ENCODE results near the gene CDH9.
"Not testable (repeated sequence)": the region's sequence is repeated elsewhere in the genome, so short reads cannot be mapped to it uniquely, and the experiment has no call there.

CDH9 gene

DNA sequence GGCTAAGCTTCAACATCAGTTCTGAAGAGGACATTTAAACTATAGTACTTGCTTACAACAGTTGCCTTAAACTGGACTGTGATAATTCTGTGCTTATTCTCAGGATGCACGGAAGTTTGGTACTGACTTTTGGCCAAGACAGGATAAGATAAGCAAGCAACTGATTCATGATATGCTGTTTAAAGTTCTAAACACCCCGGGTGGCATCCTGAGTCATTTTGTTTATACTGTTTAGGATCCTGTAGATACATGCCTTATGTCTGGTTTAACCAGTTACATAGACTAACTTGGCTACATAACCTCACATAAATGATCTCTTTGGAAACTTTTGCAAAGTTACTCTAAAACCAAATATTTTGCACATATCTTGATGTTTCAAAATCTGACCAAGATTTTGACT lies 95.9 kb downstream of the CDH9 start:
- no peak for DNase-seq

DNA sequence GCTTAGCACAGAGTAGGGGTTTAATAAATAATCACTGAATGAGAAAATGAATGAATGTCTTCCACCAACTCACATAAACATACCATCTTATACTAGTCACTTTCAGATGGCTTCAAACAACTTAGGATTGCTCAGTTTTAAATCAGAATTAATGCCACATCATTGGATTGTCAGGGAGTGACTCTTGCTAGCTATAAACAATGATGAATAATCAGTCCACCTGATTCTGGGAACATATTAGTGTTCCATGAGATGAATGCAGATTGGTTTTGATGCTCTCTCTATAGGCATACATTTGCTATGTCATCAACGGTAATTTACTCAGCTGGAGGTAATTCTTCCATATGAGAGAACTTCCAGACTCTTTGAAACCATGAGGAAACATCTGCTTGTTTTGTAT lies 97.4 kb downstream of the CDH9 start:
- no peak for DNase-seq

DNA sequence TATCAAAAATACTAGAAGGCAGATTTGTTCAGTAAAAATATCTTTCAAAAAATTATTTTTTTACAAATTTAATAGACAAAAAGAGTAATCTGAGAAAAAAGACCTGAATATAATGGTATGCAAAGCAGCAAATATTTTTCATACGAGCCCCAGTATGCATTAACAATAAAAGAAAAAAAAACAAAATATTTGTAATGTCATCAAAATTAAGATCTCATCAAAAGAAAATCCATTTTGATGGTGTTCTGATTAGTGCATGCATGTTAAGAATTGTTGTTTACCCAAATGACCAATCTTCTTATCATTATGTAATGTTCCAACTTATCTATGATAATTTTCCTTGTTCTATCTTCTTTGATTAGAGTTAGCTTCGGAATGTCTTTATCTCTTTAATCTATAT lies 106.1 kb downstream of the CDH9 start:
- no peak for DNase-seq

DNA sequence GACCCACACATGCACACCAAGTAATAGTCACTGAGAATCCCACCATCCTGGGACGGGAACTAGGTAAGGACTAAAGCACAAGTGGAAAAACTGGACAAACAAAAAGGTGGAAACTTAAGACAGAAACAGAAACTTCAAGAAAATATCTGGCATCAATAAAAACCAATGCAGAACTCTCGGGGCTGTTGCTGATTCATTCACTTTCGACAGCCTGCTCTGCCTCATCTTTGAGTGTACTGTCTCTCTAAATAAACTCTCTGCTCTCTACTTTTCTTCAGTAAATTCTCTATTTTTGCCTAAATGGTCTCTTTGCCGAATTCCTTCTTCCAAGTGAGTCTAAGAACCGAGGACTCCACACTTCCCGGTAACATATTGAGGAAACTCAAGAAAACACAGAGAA lies 116.9 kb downstream of the CDH9 start:
- no peak for DNase-seq

DNA sequence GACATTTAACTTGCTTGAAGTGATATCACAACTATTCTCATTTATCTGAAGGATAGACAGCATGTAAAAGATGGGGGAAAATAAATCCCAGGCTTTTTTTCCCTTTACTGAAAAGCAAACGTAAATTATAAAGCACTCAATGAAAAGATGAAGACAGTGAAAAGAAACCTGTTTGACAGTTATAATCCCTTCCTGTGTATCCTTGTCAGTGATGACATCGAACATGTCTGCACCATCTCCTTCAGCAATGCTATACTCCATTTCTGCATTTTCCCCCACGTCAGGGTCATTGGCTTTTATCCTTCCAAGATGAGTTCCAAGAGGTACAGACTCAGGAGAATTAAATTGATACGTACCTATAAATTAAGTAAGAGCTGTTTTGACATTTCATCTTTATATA lies 134.9 kb downstream of the CDH9 start:
- DNase-seq, result no peak

DNA sequence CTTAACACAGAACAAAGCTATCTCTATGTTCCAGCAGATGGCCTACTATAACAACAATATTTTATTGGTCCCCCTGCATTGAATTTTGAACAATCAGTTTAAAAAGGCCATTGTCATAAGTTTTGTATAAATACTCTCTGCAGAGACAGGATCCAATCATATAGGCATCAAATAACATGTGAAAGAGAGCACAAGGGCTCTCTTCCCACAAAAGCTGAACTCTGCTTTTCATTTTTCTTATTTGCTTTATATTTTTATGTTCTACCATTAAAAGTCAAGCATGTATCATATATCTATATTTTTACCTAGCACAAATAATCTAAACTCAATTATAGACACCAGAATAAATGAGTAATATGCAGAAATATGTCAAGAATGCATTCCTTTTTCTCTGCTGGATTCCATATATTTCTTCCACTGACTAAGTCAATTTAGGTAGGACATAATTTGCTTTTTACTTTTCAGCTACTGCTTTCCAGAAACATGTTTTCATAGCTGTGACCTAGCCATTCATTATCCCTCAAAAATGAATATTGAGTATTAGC lies 143.6 kb downstream of the CDH9 start:
- DNase-seq, result no peak

DNA sequence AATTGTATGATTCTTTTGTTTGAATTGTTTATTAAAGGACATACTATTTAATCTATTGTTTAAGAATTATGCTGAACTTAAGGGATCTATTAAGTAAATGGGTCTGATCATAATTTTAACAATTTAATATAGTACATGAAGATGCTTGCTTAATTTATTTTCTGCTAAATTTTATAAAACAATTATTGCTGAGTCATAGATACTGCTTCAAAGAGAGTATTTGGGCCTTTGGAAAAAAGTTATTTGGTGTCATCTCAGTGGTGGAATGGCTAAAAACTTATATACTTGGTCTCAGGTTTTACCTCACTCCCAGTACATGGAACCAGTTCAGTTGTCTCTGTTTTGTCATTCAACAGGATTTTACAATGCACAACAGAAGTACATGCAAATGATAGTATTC lies 145.3 kb downstream of the CDH9 start:
- no peak for DNase-seq

DNA sequence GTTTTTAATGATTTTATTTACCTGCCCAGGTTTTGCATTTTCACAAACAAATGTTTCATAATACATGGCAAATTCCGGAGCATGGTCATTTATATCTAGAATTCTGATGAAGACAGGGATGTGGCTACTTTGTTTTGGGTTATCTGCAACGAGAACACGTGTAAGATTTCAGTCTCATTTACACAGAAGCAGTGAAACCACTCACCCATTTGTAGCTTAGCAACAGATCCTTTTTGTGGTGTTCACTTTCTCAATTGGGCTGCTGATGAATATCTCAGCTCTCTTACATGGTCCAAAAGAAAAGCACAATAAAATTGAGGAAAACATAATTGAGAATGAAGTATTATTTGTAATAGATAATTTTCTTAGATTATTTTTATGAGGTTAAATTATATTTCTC lies 148.6 kb downstream of the CDH9 start:
- DNase-seq, result no peak

DNA sequence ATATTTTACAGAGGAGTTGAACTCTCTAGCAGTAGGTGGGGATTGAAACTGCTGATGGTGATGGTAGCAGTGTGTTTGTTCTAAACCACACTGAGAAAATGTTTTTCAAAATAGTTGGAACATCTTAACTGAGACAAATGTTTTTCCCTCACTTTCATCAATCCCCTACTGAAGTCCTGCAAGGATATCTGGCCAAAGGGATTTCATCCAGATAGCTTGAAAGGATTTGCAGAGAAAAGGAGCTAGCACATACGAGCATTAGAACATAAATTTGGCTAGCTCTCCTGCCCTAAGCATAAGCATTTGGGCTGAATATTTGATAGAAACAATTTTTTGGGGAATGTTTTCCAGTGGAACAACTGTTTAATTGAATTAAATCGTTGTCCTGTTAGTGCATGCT lies 153.9 kb downstream of the CDH9 start:
- no peak for DNase-seq

DNA sequence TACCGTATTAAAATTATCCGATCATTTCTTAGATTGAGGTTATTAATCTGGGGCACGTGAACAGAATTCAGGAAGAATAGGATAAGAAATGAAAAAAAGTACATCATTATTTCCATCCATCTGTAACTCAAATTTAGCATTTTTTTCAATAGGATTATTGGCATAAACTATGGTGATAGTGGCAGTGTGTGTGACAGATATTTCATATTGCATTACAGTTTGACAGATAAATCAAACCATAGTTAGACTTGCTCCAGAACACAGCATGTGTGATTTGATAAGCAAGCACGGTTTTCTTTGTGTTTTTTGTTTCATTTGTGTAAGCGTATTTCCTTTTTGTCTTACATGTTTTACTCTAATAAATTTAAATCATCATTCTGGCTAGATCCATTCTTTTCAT lies 155.0 kb downstream of the CDH9 start:
- no peak for DNase-seq

DNA sequence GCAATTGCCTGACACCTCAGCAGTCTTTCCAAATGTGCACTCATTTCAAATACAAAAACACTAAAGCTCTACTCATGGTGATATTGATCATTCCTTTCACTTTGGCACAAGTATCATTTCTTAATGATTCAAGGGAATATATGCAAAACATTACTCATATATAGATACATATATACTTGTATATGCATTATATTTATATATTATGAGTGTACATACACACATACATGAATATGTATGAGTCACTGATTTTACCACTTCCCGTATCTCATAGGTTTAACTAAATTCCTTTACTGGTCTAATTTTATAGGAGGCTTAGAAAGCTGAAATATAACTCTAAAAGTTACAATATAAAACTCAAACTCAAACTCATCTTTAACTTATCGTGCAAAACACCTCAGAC lies 156.5 kb downstream of the CDH9 start:
- DNase-seq, result no peak

DNA sequence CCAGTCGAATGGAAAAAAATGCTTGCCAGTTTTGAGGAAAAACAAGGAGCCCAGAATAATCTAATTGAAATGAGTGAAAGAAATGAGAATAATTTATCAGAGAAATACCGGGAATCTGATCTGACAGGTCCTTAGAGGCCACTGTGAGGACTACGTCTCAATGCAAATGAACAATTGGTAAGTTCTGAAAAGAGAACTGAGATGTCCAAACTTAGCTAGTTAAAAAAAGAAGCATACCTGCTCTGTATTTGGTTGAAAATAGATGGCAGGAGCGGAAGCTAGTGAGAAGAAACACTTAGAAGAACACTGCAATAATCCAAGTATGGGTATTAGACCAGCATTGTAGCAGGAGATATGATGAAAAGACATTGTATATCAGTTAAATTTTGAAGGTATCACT lies 161.2 kb downstream of the CDH9 start:
- no peak for DNase-seq

DNA sequence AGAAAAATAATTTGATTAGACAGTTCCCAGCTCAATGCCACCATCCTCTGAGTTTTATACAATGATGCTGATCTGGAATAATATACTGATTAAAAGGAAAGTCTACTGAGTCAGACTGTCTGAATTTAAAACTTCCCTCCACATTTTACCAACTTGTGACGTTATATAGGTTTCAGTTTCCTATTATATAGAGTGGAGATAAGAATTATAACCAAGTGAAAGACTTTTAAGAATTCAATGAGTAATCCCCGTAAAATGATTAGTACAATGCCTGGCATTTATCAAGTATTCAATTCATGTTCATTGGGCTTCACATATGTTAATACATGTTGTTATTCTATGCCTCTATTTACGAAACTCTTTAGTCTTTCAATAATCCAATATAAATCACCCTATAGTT lies 166.0 kb downstream of the CDH9 start:
- no peak for DNase-seq

DNA sequence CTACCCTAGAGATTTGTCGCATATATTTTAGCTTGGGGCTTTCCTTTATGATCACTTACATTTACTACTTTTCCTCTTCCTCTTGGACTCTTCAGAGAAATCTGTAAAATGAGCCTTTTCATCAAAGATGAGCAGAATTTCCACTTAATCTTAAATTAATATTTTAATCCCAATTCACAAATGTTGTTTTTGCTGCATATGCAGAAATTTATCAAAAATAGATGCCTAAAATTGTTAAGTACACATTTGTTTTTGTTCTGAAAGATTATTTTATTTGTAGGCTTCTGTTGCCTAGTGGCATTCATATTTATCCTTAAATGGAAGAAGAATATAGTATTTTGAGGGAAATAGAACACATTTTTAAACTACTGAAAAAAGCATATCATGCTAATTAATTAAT lies 168.6 kb downstream of the CDH9 start:
- no peak for DNase-seq

DNA sequence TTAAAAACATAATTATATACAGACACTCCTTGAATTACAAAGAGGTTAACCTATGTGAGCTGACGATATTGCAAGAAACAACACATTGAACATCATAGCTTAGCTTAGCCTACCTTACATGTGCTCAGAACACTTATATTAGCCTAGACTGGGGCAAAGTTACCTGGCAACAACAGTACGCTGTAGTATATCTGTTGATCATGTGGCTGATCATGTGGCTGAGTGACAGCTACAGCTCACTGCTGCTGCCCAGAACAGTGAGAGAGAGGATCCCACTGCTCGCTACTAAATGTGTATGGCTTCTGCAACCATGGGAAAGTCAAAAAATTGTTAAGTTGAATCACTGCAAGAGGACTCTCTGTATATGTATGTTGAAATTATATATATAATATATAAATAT lies 169.9 kb downstream of the CDH9 start:
- no peak for DNase-seq

DNA sequence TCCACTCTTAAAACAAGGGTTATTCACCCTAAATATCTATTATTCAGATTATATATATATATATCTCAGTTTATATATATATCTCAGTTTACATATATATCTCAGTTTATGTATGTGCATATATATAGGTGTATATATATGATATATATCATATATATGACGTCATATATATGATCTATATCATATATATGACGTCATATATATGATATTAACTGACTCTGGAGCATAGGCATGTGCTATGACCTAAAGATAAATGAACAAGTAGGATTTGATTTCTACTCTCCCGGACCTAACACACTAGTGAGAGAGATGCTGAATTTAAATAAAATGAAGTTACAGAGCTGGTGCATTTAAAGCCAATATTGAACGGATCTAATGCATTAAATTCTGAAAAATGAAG lies 174.3 kb downstream of the CDH9 start:
- DNase-seq, result no peak

DNA sequence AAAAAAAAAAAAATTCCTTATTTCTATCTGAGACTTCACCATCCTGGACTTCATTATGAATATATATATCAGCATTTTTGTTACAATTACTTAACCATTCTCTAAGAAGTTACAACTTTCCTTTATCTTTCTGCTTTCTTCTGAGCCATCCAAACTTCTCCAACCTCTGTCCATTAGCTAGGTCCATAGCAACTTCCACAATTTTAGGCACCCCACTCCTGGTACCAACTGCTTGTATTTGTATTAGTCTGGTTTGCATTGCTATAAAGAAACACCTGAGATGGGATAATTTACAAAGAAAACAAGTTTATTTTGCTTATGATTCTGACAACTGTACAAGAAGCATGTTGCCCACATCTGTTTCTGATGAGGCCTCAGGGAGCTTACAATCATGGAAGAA lies 182.1 kb downstream of the CDH9 start:
- no peak for DNase-seq

DNA sequence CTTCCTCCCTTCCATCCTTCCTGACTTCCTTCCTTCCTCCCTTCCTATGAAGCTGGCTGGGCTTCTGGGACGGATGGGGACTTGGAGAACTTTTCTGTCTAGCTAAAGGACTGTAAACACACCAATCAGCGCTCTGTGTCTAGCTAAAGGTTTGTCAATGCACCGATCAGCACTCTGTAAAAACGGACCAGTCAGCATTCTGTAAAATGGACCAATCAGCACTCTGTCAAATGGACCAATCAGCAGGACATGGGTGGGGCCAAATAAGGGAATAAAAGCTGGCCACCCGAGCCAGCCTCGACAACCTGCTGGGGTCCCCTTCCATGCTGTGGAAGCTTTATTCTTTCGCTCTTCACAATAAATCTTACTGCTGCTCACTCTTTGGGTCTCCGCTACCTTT lies 185.9 kb downstream of the CDH9 start:
- not testable (repeated sequence) for DNase-seq

DNA sequence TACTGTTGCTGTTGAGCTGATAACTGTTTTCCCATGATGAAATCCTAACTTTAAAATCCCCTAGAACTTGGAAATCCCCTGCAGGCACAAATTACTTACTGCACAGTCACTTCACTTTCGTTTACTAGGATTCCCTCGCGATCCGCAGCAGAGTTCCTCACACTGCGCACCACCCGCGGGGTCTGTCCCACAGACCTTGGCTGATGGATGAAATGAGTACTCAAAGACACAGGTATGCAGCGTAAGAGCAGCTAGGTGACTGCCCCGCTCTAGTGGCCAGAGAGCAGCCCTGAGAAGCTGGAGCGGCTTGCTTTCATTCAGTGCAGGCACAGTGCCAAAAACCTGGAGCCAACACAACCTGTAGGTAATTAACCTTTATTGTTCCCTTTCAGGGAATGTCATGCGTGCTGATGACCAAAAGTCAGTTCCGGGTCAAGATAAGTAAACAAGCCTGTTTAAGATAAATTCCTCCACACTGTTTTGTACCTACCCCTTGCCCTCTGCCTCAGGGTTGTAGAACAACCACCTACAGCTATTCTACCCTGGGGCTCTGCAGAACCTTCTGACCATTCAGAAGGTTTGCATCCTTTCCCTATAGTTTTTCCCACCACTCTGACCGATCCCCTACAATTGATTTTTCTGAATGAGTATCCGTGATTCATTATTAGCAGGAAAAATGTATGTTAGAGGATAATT lies 191.2 kb downstream of the CDH9 start:
- no peak for DNase-seq

DNA sequence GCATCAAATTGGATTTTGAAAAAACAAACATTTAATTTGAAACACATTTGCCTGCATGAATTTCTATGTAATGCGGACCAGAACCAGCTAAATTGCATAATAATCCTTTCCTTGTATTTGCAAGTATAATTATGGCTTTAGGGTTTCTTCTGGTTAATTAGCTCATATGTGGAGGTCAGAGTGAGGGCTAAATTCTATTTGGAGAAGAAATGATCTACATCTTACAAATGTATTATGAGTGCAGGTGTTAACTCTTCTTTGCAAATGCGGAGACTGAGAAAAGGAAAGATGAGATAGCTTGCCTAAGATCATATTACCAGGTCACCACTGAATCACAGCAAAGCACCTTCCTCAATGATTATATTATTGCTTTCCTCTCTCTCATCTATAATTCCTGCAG lies 194.7 kb downstream of the CDH9 start:
- no peak for DNase-seq

DNA sequence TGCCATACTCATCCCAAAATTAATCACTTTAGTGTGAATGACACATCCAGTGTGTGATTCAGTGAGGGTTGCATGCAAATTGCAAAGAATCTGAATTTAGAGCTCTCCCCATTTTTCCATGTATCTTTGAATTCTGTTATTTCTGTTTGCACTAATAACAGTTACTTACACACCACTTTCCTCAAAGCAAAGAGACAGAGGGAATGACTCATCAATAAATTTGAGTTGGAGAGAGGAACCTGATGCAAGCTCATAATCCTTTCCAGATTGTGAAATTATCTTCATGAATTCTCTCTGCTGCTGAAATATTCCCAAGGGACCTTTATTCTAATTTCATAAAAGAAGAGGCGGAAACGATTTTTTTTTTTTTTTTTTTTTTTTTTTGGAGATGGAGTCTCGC lies 204.8 kb downstream of the CDH9 start:
- no peak for DNase-seq
